ENCODE data around the gene REV3L.
"Not testable (repeated sequence)": the region's sequence is repeated elsewhere in the genome, so short reads cannot be mapped to it uniquely, and the experiment has no call there.

Gene REV3L

DNA sequence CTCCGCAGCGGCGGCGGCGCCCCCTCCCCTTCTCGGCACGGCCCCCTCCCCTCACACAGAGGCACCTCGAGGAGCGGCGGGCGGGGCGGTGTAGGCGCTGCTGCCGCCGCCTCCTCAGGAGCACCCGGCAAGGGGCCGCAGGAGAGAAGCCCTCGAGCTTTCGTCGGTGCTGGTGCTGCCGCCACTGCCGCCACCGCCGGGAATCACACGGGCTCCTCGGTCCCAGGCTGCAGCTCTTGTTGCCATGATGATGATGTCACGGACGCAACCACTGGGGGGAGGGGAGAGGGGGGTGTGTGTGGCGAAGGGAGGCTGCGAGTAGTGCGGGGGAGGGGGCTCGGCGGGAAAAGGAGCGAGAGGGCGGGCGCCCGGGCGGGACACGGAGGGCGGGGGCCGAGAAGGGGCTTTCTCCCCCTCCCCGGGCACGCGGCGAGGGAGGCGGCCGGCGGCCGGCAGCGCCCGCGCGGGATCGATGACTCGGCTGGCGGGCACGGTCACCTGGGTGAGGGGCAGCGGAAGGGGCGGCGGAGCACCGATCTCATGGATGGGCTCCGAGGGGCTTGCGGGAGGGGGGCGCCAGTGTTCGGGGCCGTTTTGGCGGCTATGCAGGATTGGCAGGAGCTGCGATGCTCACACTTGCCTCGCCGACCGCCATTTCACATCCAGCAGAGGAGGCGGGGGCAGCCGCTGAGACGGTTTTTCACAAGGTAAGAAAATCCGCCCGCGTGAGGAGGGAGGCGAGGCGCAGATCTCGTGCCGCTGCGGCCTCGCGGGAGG, at the start of gene REV3L:
TSS of gene REV3L (minus strand) at position 260 of the 777 bp plus-strand sequence. CDS start 330 bp downstream, outside the sequence.
- peak; percentile 85 for DNase-seq

DNA sequence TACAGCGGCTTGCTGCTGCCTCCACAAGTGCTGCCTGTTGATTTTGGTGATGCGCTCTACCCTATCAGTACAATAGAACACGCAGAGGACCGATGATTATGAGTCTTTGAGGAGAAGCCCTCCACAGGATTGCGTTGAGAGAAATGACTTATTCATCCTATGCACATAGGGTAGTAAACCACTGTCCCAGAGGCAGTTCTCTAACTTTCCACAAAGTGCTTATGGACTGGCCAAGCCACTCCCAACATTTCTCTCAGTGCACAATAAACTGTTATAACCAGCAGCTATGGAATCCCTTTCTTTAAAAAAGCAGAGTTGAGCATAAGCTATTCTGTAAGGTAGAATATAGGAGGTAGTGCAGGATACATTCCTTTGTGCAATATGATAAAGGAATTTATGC, 48.2 kb upstream of the REV3L start:
- no peak for DNase-seq

DNA sequence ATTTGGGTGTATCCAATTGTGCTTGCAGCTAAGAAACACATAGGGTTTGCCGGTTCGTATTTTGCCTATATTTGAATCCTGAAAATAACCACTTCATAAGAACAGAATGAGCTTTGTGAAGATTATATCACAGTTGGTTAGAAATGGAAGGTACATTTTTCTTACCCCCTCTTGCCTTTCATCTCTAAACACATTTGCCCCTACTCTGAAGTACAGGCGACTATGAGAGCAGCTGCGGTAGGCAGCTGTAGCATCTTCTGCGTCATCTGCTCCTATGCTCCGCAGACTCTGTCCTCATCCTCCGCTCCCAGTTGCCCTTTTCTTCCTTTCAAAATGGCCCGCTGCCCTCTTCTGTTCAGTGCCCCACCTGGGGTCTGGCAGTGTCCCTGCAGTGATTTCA, 47.6 kb upstream of the REV3L start:
- DNase-seq, result no peak

GRCh38 chr6:111530218-111530617, 47.2 kb upstream of the REV3L start:
- DNase-seq, result no peak

DNA sequence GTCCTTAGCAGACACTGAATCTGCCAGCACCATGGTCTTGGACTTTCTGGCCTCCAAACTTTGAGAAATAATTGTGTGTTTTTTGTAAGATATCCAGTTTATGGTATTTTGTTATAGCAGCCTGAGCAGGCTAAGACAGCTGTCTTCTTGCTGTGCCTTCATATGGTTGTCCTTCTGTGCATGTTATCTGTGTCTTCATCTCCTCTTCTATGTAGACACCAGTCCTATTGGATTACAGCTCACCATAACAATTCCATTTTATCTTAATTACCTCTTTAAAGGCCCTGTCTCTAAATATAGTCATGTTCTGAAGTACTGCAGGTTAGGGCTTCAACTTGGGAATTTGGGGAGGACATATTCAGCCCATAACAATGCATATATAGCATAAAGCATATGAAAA, 44.3 kb upstream of the REV3L start:
- no peak for DNase-seq

- DNase-seq, result no peak
These were observed 41.7 kb upstream of the REV3L start for GRCh38 chr6:111524735-111525134.

GRCh38 chr6:111524252-111524651, 41.2 kb upstream of the REV3L start:
- DNase-seq, result no peak

- DNase-seq, result no peak
These were observed 40.6 kb upstream of the REV3L start for GRCh38 chr6:111523484-111524167.

GRCh38 chr6:111522393-111523020, 39.5 kb upstream of the REV3L start:
- peak; percentile 40 for DNase-seq

DNA sequence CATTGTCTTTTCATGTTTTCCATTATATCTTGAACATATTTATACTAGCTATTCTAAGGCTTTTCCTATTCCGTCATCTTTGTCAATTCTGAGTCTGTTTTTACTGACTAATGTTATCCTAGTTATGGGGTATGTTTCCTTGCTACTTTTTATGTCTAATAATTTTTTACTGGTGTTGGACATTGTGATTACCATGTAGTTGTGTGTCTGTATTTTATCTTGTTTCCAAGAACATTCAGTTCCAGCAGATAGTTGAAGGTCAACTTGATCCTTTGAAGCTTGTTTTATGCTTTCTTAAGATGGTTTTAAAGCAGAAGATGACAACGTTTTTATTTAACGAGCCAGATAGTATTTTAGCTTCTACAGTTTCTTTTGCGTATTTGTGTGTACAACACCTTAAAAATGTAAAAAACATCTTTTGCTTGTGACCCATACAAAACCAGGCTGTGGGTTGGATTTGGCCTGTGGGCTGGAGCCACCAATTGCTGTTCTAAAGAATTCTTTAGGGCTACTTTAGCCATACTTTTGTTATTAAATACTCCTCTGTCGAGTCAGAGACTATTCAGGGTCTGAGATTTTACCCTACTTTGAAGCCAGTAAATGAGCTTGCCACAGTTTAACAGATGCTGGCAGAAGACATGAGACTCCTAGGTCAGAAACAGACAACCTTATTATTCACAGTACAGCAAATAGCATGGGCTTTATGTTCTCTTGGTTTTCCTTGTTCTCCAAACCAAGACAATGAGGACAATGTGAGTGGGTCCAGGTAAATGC, 38.7 kb upstream of the REV3L start:
- no peak for DNase-seq

- no peak for DNase-seq
These were observed 37.5 kb upstream of the REV3L start for GRCh38 chr6:111520524-111520923.

GRCh38 chr6:111517965-111518364, 34.9 kb upstream of the REV3L start:
- DNase-seq, result no peak

DNA sequence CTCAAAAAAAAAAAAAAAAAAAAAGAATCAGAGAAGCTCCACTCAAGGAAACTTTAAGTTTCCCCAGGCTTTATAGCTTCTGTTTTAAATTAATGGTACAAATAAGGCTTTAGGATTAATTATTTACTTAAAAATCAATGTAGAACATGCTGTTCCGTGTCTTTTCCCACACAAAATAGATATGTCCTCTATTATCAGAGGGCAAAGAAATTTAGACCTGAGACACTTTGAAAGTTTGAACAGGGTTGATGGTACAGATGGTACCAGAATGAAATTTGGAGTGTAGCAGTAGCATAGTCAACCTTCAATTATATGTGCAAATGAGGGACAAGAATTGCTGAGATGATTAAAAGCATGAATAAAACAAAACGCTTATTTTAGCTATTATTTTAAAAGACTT, 32.2 kb upstream of the REV3L start:
- DNase-seq, result no peak

DNA sequence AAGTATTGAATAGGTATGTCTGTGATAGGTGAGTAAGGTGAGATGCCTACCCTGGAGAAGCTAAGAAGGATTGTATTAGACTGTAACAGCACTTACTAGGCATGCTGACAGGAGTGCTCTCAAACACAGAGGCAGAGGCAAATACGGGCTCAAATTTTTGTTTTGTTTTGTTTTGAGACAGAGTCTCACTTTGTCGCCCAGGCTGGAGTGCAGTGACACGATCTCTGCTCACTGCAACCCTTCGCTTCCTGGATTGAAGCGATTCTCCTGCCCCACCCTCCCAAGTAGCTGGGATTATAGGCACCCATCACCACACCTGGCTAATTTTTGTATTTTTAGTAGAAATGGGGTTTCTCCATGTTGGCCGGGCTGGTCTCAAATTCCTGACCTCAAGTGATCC, 31.5 kb upstream of the REV3L start:
- not testable (repeated sequence) for DNase-seq

GRCh38 chr6:111507219-111507618, 24.2 kb upstream of the REV3L start:
- not testable (repeated sequence) for DNase-seq

GRCh38 chr6:111505498-111505897, 22.5 kb upstream of the REV3L start:
- DNase-seq, result not testable (repeated sequence)

DNA sequence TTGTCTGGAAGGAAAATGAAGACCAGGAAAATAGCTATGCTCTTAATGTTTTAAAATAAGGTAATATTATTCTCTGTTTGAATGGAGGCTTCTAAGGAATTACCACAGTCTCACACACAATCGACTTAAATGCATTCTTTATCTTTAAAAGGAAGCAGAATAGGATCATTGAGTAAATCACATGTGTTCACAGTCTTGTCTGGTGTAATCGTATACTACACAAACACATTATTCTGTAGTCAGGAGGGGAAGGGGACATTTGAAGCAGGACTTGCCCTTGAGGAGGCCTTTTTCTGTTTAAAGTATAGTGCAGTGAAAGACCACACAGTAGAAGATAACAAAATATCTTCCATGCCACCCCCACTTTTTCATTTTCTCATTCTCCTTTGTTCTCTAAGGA, 20.6 kb upstream of the REV3L start:
- DNase-seq, result no peak

DNA sequence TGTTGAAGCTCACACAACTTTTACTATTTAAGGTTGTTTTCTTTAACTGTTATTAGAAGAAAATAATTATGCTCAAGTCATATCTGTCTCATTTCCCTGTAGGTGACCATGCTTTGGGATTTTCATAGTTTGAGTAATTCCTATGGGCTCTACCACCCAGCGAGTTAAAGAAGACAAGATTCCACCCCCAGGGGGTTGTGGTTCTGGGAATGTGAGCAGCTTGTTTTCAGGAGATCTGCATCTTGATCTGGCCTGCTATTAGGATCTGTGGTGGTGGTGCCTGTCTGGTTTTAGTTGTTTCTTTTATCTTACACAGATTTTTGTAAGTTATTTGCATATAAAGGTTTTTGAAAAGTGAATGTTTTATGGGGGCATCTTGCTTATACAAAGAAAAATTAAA, 20.2 kb upstream of the REV3L start:
- DNase-seq, result no peak

GRCh38 chr6:111502154-111502553, 19.1 kb upstream of the REV3L start:
- DNase-seq, result no peak

- DNase-seq, result no peak
These were observed 16.3 kb upstream of the REV3L start for GRCh38 chr6:111499269-111499793.

GRCh38 chr6:111494951-111495635, 12.1 kb upstream of the REV3L start:
- no peak for DNase-seq

- DNase-seq, result no peak
These were observed 9.5 kb upstream of the REV3L start for GRCh38 chr6:111492499-111492898.

Measured in GDM1 (cell line).